Liver (tissue), 3 donors: ENCODE results near the gene CARMIL3.

Experiments used
- CTCF ChIP-seq: fragments of 150-350 bp; IDR thresholded peaks from 2 replicates; pipeline ENCODE4 v1.5.1; 2017; ENCODE audit warnings: improper control_type of control experiment, low read depth, low read length; ENCODE audit not compliant: missing input control
- EGR1 ChIP-seq, 2 donors: IDR thresholded peaks; 2 replicates each; pipeline ENCODE4 v1.6.1; 2016 to 2018; ENCODE audit warnings: antibody characterized with exemption in 2 of 2, low read depth in 2 of 2
- FOXA1 ChIP-seq: IDR thresholded peaks from 2 replicates; pipeline ENCODE4 v1.6.1; 2016; ENCODE audit warnings: antibody characterized with exemption
- JUND ChIP-seq, 2 donors: IDR thresholded peaks; 2 replicates each; pipeline ENCODE4 v1.6.1; 2016; ENCODE audit warnings: antibody characterized with exemption in 2 of 2
- MAX ChIP-seq: IDR thresholded peaks from 2 replicates; pipeline ENCODE4 v1.6.1; 2016; ENCODE audit warnings: antibody characterized with exemption
- NR2F2 ChIP-seq: IDR thresholded peaks from 2 replicates; pipeline ENCODE4 v1.6.1; 2016; ENCODE audit warnings: antibody characterized with exemption
- RAD21 ChIP-seq, 2 donors: IDR thresholded peaks; 2 replicates each; pipeline ENCODE4 v1.6.1; 2016; ENCODE audit warnings: antibody characterized with exemption in 2 of 2, mild to moderate bottlenecking in 2 of 2
- REST ChIP-seq: IDR thresholded peaks from 2 replicates; pipeline ENCODE4 v1.6.1; 2016; ENCODE audit warnings: antibody characterized with exemption, mild to moderate bottlenecking
- SP1 ChIP-seq: IDR thresholded peaks from 2 replicates; pipeline ENCODE4 v1.6.1; 2018; ENCODE audit warnings: antibody characterized with exemption, mild to moderate bottlenecking
- TAF1 ChIP-seq: conservative IDR thresholded peaks from 2 replicates; pipeline ENCODE4 v1.6.1; 2016; ENCODE audit warnings: antibody characterized with exemption, mild to moderate bottlenecking
- YY1 ChIP-seq: IDR thresholded peaks from 2 replicates; pipeline ENCODE4 v1.6.1; 2016; ENCODE audit warnings: antibody characterized with exemption, mild to moderate bottlenecking
- ZBTB33 ChIP-seq: IDR thresholded peaks from 2 replicates; pipeline ENCODE4 v1.6.1; 2016; ENCODE audit warnings: antibody characterized with exemption
- TF ChIP-seq, protein P1 (sequence below): IDR thresholded peaks from 2 replicates; pipeline ENCODE4 v1.6.1; 2016; ENCODE audit warnings: antibody characterized with exemption
- donor health status: healthy.
- donor health status: healthy.

GRCh38 chr14:24068711-24069410 is 17.1 kb downstream of the CARMIL3 start:
- TF ChIP-seq CTCF = no peak
- TF ChIP-seq MAX = no peak
- TF ChIP-seq ZBTB33 = no peak
- no peak for TF ChIP-seq REST
- TF ChIP-seq NR2F2 = no peak
- no peak for TF ChIP-seq FOXA1
- no peak for TF ChIP-seq EGR1 (IDR thresholded peaks at IDR 0.05; ENCODE audit: low read depth in 2 of 2)
- TF ChIP-seq TAF1 = no peak
- TF ChIP-seq YY1 = no peak
- TF ChIP-seq JUND (IDR thresholded peaks at IDR 0.05) = no peak
- TF ChIP-seq, protein P1, sequence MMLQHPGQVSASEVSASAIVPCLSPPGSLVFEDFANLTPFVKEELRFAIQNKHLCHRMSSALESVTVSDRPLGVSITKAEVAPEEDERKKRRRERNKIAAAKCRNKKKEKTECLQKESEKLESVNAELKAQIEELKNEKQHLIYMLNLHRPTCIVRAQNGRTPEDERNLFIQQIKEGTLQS = no peak
- no peak for TF ChIP-seq RAD21 (IDR thresholded peaks at IDR 0.05)
- TF ChIP-seq SP1 = no peak
